Endothelial cell of umbilical vein (primary cell): Measurements from ENCODE around the gene RPS27L. TPM values are rescaled to one million over a fixed set of nuclear protein-coding genes. Genes with fewer than 3 reads are reported as not detected.
A peak's percentile ranks its signal among the peaks of the same experiment; 100 is the strongest.

Experiments
- BruUV-seq: library from RNA; stranded (reverse); fragments of 400-500 nt; replicated peaks from 2 replicates; lab custom pipeline; 2021; lab: Mats Ljungman, UMichigan
- CTCF ChIA-PET: fragments of 300-600, 350-600 bp; sonication (Branson Sonifier 250); formaldehyde crosslinking; loops from one replicate; lab custom pipeline; 2021; ENCODE audit warnings: antibody characterized with exemption, inconsistent platforms; lab: Charles Lee
- POLR2A ChIA-PET: fragments of 300-600, 350-600 bp; sonication (Branson Sonifier 250); formaldehyde crosslinking; loops from one replicate; lab custom pipeline; 2021; ENCODE audit warnings: antibody characterized with exemption, inconsistent platforms; lab: Charles Lee
- DNase-seq: peaks from one replicate; pipeline ENCODE4 v3.0.0-alpha.2; 2011; ENCODE audit warnings: low read depth, low spot score
- FAIRE-seq: peaks from 2 replicates; lab custom pipeline; 2011; peaks lifted over from hg19 to GRCh38; lab: Jason Lieb, UNC
- H2AFZ ChIP-seq: 2 replicates; pipeline ENCODE4 v1.6.0; 2012; ENCODE audit warnings: low read depth, low read length, control low read depth, inconsistent platforms
- H3K27ac ChIP-seq: 2 replicates; pipeline ENCODE4 v1.5.1; 2011; ENCODE audit warnings: low read depth, mild to moderate bottlenecking, control low read depth, low read length, moderate library complexity; ENCODE audit not compliant: insufficient read depth
- H3K27me3 ChIP-seq, 2 experiments: 2 replicates each; pipeline versions ENCODE4 v1.6.0 to v1.6.1; 2011; ENCODE audit warnings: low read length in 2 of 2, mixed read lengths in 1 of 2; ENCODE audit not compliant: control insufficient read depth in 2 of 2, insufficient read depth in 2 of 2
- H3K36me3 ChIP-seq, 2 experiments: 2 replicates in 1 of 2; 3 replicates in 1 of 2; pipeline ENCODE4 v1.5.1; 2011; ENCODE audit warnings: low read length in 2 of 2, mild to moderate bottlenecking in 1 of 2, moderate library complexity in 1 of 2; ENCODE audit not compliant: control insufficient read depth in 2 of 2, insufficient read depth in 2 of 2; ENCODE audit errors: extremely low read depth in 1 of 2
- H3K4me1 ChIP-seq: 3 replicates; pipeline ENCODE4 v1.5.1; 2011; ENCODE audit warnings: mild to moderate bottlenecking, low read length; ENCODE audit not compliant: control insufficient read depth, insufficient read depth; ENCODE audit errors: extremely low read depth
- H3K4me2 ChIP-seq: 2 replicates; pipeline ENCODE4 v1.6.1; 2011; ENCODE audit warnings: low read length, control low read depth, mixed read lengths; ENCODE audit not compliant: insufficient read depth
- H3K4me3 ChIP-seq, 3 experiments: fragments of 200-600 bp in 1 of 3; sonication (generic), shearing (Covaris generic) in 1 of 3; replicated peaks in 1 of 3; 2 replicates each; pipeline ENCODE4 v1.5.1; 2011 to 2016; ENCODE audit warnings: control low read depth in 3 of 3, low read length in 3 of 3, mild to moderate bottlenecking in 2 of 3, inconsistent platforms in 1 of 3, low read depth in 1 of 3, moderate library complexity in 1 of 3; ENCODE audit not compliant: insufficient read depth in 1 of 3
- H3K79me2 ChIP-seq: 2 replicates; pipeline ENCODE4 v1.6.0; 2012; ENCODE audit warnings: low read length, inconsistent platforms; ENCODE audit not compliant: control insufficient read depth, insufficient read depth
- H3K9ac ChIP-seq: replicated peaks from 2 replicates; pipeline ENCODE3; 2011; ENCODE audit warnings: low read length, control low read depth; ENCODE audit not compliant: insufficient read depth; ENCODE audit errors: extremely low read depth
- H3K9me1 ChIP-seq: replicated peaks from 3 replicates; pipeline ENCODE4 v1.6.0; 2011; ENCODE audit warnings: mild to moderate bottlenecking, low read length; ENCODE audit not compliant: control insufficient read depth, insufficient read depth; ENCODE audit errors: extremely low read depth
- H3K9me3 ChIP-seq: replicated peaks from 2 replicates; pipeline ENCODE4 v1.5.1; 2012; ENCODE audit warnings: low read length, inconsistent platforms; ENCODE audit not compliant: control insufficient read depth, insufficient read depth
- H4K20me1 ChIP-seq: replicated peaks from 2 replicates; pipeline ENCODE3; 2011; ENCODE audit warnings: mild to moderate bottlenecking, low read length; ENCODE audit not compliant: control insufficient read depth, insufficient read depth; ENCODE audit errors: extremely low read depth
- FOS ChIP-seq: IDR thresholded peaks from 2 replicates; pipeline ENCODE4 v1.6.1; 2011; ENCODE audit warnings: mild to moderate bottlenecking, low read length, moderate library complexity, borderline replicate concordance; ENCODE audit not compliant: insufficient read depth
- GATA2 ChIP-seq: IDR thresholded peaks from 2 replicates; pipeline ENCODE4 v1.7.0; 2011; ENCODE audit warnings: low read depth, mild to moderate bottlenecking, moderate library complexity, mixed read lengths, low read length; ENCODE audit not compliant: insufficient read length, insufficient read depth
- POLR2A ChIP-seq: IDR thresholded peaks from 2 replicates; pipeline ENCODE4 v1.6.1; 2012; ENCODE audit warnings: low read depth, mild to moderate bottlenecking, control low read depth, low read length
- POLR2AphosphoS5 ChIP-seq: IDR thresholded peaks from 2 replicates; pipeline ENCODE4 v1.6.1; 2012; ENCODE audit warnings: low read depth, mild to moderate bottlenecking, control low read depth, low read length, moderate library complexity; ENCODE audit not compliant: insufficient read depth
- dilution Hi-C: fragments of 300-500 bp; cut with MboI; formaldehyde crosslinking; loops from one replicate; pipeline ENCODE4 v1.15.0; 2019; ENCODE audit warnings: low sequenced_read_pairs; ENCODE audit not compliant: extremely low pct_ligation_motif_present
- intact Hi-C: fragments of 100-400 bp; cut with micrococcal nuclease; formaldehyde crosslinking; loops from one replicate; pipeline ENCODE4 v1.10.0; 2022
- polyA plus RNA-seq, 4 experiments: library from polyadenylated mRNA; depleted of rRNA in 3 of 4; stranded (reverse) in 3 of 4; unstranded in 1 of 4; fragments of >200 nt; gene quantifications; 2 replicates each; pipeline versions ENCODE4 v1.2.1 to v1.2.3, GENCODE V29; 2011 to 2012; ENCODE audit warnings: missing spikeins in 1 of 4
- total RNA-seq: library from RNA; stranded (reverse); gene quantifications from 2 replicates; pipeline ENCODE4 v1.2.3, GENCODE V29; 2021
- TF ChIP-seq, protein P1 (sequence below), 2 donors: IDR thresholded peaks; 1 replicate in 1 of 2; 2 replicates in 1 of 2; pipeline ENCODE4 v1.5.1; 2011; ENCODE audit warnings: low read length in 2 of 2, mild to moderate bottlenecking in 2 of 2, moderate library complexity in 2 of 2, control low read depth in 1 of 2, inconsistent platforms in 1 of 2, low read depth in 1 of 2; ENCODE audit not compliant: insufficient read depth in 1 of 2; ENCODE audit errors: extremely low read depth in 1 of 2

The RPS27L gene
- total and polyA plus RNA-seq, 2 donors (not counting 3 experiments of a cell fraction or from before 2014, with no cell fraction given) = 163 to 345 TPM

DNA sequence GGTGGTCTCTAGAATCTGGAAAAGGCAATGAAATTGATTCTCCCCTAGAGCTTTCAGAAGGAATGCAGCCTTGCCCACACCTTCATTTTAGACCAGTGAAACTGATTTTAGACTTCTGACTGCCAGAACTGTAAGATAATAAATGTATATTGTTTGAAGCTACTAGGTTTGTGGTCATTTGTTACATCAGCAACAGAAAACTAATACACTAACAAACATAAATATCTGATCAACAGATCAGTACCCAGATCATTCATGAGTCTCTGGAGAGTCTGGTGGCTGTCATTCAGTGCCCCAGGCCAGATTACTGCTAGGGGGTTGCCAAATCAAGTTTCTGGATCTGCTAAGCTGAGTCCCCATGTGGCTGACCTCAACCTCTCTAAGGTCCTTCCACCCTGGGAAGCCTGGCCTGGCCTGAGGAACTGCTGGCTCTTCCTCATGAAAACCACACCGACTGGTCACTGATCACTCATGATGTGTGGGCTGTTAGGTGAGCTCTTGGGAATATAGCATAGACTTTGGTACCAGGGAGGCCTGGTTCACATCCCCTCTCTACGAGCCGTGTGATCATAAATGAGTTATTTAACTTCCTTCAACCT lies 46.8 kb downstream of the RPS27L start:
- POLR2A ChIA-PET = interaction anchor here (0.6 kb wide), 1 partner anchor 166 kb away, joined by 4 read pairs; no protein-coding TSS in a partner anchor
- Histone ChIP-seq H3K4me3 (no peak overlapping the region), H3K4me1 (peaks cover 5% of the 10 kb centered on the region), H3K79me2 (no peaks in the 10 kb centered on the region), H3K36me3 (no peaks in the 10 kb centered on the region), H3K9me1 (no peaks in the 10 kb centered on the region), H3K9me3 (no peaks in the 10 kb centered on the region), H4K20me1 (no peaks in the 10 kb centered on the region), H3K9ac (no peak overlapping the region), H3K27me3 (no peaks in the 10 kb centered on the region), H2AFZ (no peak overlapping the region), H3K27ac (no peak overlapping the region), H3K4me2 (no peak overlapping the region)
- BruUV-seq = no TSS peak
- CTCF ChIA-PET = no interaction called here
- intact Hi-C loops = loop anchor here (1.0 kb wide), 1 partner anchor 11 kb away; the partner anchor contains the start of gene LACTB
- FAIRE-seq (peak; percentile 18), DNase-seq (no peak)
- no peak for TF ChIP-seq POLR2A
- dilution Hi-C loops = no loop called here

DNA sequence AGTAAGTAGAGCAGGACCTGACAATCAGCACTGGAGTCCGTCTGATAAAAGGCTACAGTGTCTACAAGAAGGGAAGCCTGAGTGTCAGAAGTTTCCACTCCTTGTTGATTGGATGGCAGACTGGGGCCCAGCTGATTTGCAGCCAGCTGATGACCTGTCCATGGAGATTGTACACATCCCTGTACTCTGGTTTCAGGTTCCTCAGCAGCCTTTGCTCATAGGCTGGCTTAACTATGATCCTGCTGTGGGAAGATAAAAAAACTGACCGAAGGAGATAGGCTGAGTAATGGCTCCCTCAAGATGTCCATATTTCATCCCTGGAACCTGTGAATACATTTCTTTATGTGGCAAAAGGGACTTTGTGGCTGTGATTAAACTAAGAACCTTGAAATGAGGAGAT lies 47.4 kb downstream of the RPS27L start:
- Histone ChIP-seq H3K27me3 (no peaks in the 10 kb centered on the region), H3K36me3 (no peaks in the 10 kb centered on the region), H2AFZ (no peak overlapping the region), H3K4me2 (no peak overlapping the region), H3K4me1 (peaks cover 5% of the 10 kb centered on the region), H3K9me3 (no peaks in the 10 kb centered on the region), H3K4me3 (no peak overlapping the region), H4K20me1 (no peaks in the 10 kb centered on the region), H3K27ac (no peak overlapping the region), H3K9ac (no peak overlapping the region), H3K9me1 (no peaks in the 10 kb centered on the region), H3K79me2 (no peaks in the 10 kb centered on the region)
- CTCF ChIA-PET = no interaction called here
- BruUV-seq = no TSS peak
- TF ChIP-seq FOS = no peak
- TF ChIP-seq GATA2 = no peak
- TF ChIP-seq, protein P1, sequence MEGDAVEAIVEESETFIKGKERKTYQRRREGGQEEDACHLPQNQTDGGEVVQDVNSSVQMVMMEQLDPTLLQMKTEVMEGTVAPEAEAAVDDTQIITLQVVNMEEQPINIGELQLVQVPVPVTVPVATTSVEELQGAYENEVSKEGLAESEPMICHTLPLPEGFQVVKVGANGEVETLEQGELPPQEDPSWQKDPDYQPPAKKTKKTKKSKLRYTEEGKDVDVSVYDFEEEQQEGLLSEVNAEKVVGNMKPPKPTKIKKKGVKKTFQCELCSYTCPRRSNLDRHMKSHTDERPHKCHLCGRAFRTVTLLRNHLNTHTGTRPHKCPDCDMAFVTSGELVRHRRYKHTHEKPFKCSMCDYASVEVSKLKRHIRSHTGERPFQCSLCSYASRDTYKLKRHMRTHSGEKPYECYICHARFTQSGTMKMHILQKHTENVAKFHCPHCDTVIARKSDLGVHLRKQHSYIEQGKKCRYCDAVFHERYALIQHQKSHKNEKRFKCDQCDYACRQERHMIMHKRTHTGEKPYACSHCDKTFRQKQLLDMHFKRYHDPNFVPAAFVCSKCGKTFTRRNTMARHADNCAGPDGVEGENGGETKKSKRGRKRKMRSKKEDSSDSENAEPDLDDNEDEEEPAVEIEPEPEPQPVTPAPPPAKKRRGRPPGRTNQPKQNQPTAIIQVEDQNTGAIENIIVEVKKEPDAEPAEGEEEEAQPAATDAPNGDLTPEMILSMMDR (IDR thresholded peaks at IDR 0.05; ENCODE audit: extremely low read depth in 1 of 2, insufficient read depth in 1 of 2, low read depth in 1 of 2, low read length in 2 of 2) = no peak
- no peak for TF ChIP-seq POLR2AphosphoS5
- intact Hi-C loops (loop anchor here (1.0 kb wide), 1 partner anchor 11 kb away; the partner anchor contains the start of gene LACTB), dilution Hi-C loops (no loop called here)
- DNase-seq = no peak
- POLR2A ChIA-PET = no interaction called here
- FAIRE-seq = no peak
